SK-N-SH treated with all-trans-retinoic acid at 6 μM for 48 hours (cell line): ENCODE measurements around the gene GRK5.

Experiments used
- ATAC-seq: fragments of 200-7000 bp; cut with Tn5 transposase; 3 replicates; pipeline ENCODE4 v1.9.1; 2020; ENCODE audit warnings: mild to moderate bottlenecking, moderate library complexity
- ARNTL ChIP-seq: fragments of 450-650 bp; formaldehyde crosslinking; IDR thresholded peaks from 2 replicates; pipeline ENCODE4 v1.5.0; 2020; ENCODE audit warnings: low read depth, mild to moderate bottlenecking, moderate library complexity, borderline replicate concordance
- CSDC2 ChIP-seq: fragments of 250-450 bp; sonication (Bioruptor Pico); IDR thresholded peaks from 2 replicates; pipeline ENCODE4 v1.5.0; 2020; ENCODE audit warnings: mild to moderate bottlenecking, moderate library complexity
- CSRNP3 ChIP-seq: fragments of 250-450 bp; sonication (Bioruptor Pico); IDR thresholded peaks from 2 replicates; pipeline ENCODE4 v1.5.1; 2021; ENCODE audit warnings: mild to moderate bottlenecking, moderate library complexity
- ESRRG ChIP-seq: fragments of 250-450 bp; sonication (Bioruptor Pico); IDR thresholded peaks from 2 replicates; pipeline ENCODE4 v1.6.1; 2021; ENCODE audit warnings: mild to moderate bottlenecking
- GLIS3 ChIP-seq: fragments of 250-450 bp; sonication (Bioruptor Pico); IDR thresholded peaks from 2 replicates; pipeline ENCODE4 v1.5.0; 2020; ENCODE audit warnings: mild to moderate bottlenecking, moderate library complexity
- OSR1 ChIP-seq: fragments of 250-450 bp; sonication (Bioruptor Pico); IDR thresholded peaks from 2 replicates; pipeline ENCODE4 v1.8.0; 2022; ENCODE audit warnings: moderate library complexity, mild to moderate bottlenecking, inconsistent platforms
- PATZ1 ChIP-seq: fragments of 250-450 bp; sonication (Bioruptor Pico); IDR thresholded peaks from 2 replicates; pipeline ENCODE4 v1.8.0; 2020; ENCODE audit warnings: mild to moderate bottlenecking, moderate library complexity, borderline replicate concordance
- POU6F1 ChIP-seq: fragments of 250-450 bp; sonication (Bioruptor Pico); IDR thresholded peaks from 2 replicates; pipeline ENCODE4 v1.8.0; 2021; ENCODE audit warnings: low read depth, mild to moderate bottlenecking, moderate library complexity, borderline replicate concordance
- PPARA ChIP-seq: fragments of 250-450 bp; sonication (Bioruptor Pico); IDR thresholded peaks from 2 replicates; pipeline ENCODE4 v1.5.0; 2020; ENCODE audit warnings: mild to moderate bottlenecking, borderline replicate concordance
- RARB ChIP-seq: fragments of 250-450 bp; sonication (Bioruptor Pico); IDR thresholded peaks from 2 replicates; pipeline ENCODE4 v1.8.0; 2021; ENCODE audit warnings: mild to moderate bottlenecking, moderate library complexity
- SNAI2 ChIP-seq: fragments of 250-450 bp; sonication (Bioruptor Pico); IDR thresholded peaks from 2 replicates; pipeline ENCODE4 v1.5.0; 2020; ENCODE audit warnings: mild to moderate bottlenecking, moderate library complexity
- TCF4 ChIP-seq: fragments of 250-450 bp; sonication (Bioruptor Pico); IDR thresholded peaks from 2 replicates; pipeline ENCODE4 v1.8.0; 2021; ENCODE audit warnings: mild to moderate bottlenecking, moderate library complexity, borderline replicate concordance
- TOX ChIP-seq: fragments of 250-450 bp; sonication (Bioruptor Pico); IDR thresholded peaks from 2 replicates; pipeline ENCODE4 v1.8.0; 2021; ENCODE audit warnings: mild to moderate bottlenecking, moderate library complexity, borderline replicate concordance
- TSHZ2 ChIP-seq: fragments of 250-450 bp; sonication (Bioruptor Pico); IDR thresholded peaks from 2 replicates; pipeline ENCODE4 v1.5.0; 2020; ENCODE audit warnings: mild to moderate bottlenecking, moderate library complexity
- ZC3H10 ChIP-seq: fragments of 250-450 bp; sonication (Bioruptor Pico); IDR thresholded peaks from 2 replicates; pipeline ENCODE4 v1.5.1; 2021; ENCODE audit warnings: mild to moderate bottlenecking, moderate library complexity
- ZFP3 ChIP-seq: fragments of 250-450 bp; sonication (Bioruptor Pico); IDR thresholded peaks from 2 replicates; pipeline ENCODE4 v1.5.0; 2020; ENCODE audit warnings: mild to moderate bottlenecking, moderate library complexity
- ZFP30 ChIP-seq: fragments of 450-650 bp; formaldehyde crosslinking; IDR thresholded peaks from 2 replicates; pipeline ENCODE4 v1.5.0; 2022; ENCODE audit warnings: mild to moderate bottlenecking, moderate library complexity
- ZNF565 ChIP-seq: fragments of 450-650 bp; formaldehyde crosslinking; conservative IDR thresholded peaks from 2 replicates; pipeline ENCODE4 v1.5.0; 2020; ENCODE audit warnings: low read depth, mild to moderate bottlenecking, moderate library complexity
- ZNF70 ChIP-seq: fragments of 450-650 bp; formaldehyde crosslinking; IDR thresholded peaks from 2 replicates; pipeline ENCODE4 v1.5.0; 2020; ENCODE audit warnings: mild to moderate bottlenecking, moderate library complexity
- ZNF8 ChIP-seq: fragments of 450-650 bp; formaldehyde crosslinking; IDR thresholded peaks from 2 replicates; pipeline ENCODE4 v1.5.0; 2020; ENCODE audit warnings: mild to moderate bottlenecking, moderate library complexity

Gene GRK5

GRCh38 chr10:119221201-119221600, 13.8 kb downstream of the GRK5 start:
- ATAC-seq, result no peak
- TF ChIP-seq GLIS3 (CRISPR knock-in tag) (no peak), ZFP3 (CRISPR knock-in tag) (no peak), ZNF565 (no peak)

- ATAC-seq, result no peak
- no peak for TF ChIP-seq ZC3H10
- TF ChIP-seq POU6F1 (CRISPR knock-in tag), result no peak
- no peak for TF ChIP-seq ZFP3 (CRISPR knock-in tag)
- no peak for TF ChIP-seq RARB (CRISPR knock-in tag)
- no peak for TF ChIP-seq TSHZ2 (CRISPR knock-in tag)
- no peak for TF ChIP-seq TCF4 (CRISPR knock-in tag)
- TF ChIP-seq OSR1, result no peak
- no peak for TF ChIP-seq GLIS3 (CRISPR knock-in tag)
- TF ChIP-seq SNAI2 (CRISPR knock-in tag), result no peak
- no peak for TF ChIP-seq ARNTL
- TF ChIP-seq ESRRG, result no peak
- no peak for TF ChIP-seq TOX
- no peak for TF ChIP-seq CSRNP3 (CRISPR knock-in tag)
- no peak for TF ChIP-seq ZFP30 (CRISPR knock-in tag)
- TF ChIP-seq CSDC2, result no peak
Measured at GRCh38 chr10:119221666-119222065, 14.3 kb downstream of the GRK5 start.

GRCh38 chr10:119222537-119222936, 15.2 kb downstream of the GRK5 start:
- peak; percentile 76 for ATAC-seq
- TF ChIP-seq CSRNP3 (CRISPR knock-in tag) (no peak), TSHZ2 (CRISPR knock-in tag) (0 out of 2 replicates have a peak, but pooled peaks have one; percentile 28), CSDC2 (no peak), TCF4 (CRISPR knock-in tag) (peak; percentile 44; the same call in 1 of the 2 replicates), GLIS3 (CRISPR knock-in tag) (no peak), PPARA (CRISPR knock-in tag) (no peak), ARNTL (no peak), ZNF70 (no peak), TOX (no peak), ZNF8 (CRISPR knock-in tag) (no peak), OSR1 (no peak)
- TF ChIP-seq, all 23 proteins: peak for 2

- no peak for ATAC-seq
- TF ChIP-seq CSRNP3 (CRISPR knock-in tag) (no peak), ESRRG (no peak), POU6F1 (CRISPR knock-in tag) (no peak), RARB (CRISPR knock-in tag) (no peak), PATZ1 (CRISPR knock-in tag) (no peak), PPARA (CRISPR knock-in tag) (no peak), ZNF70 (no peak), ZC3H10 (no peak)
Measured at GRCh38 chr10:119222966-119223386, 15.6 kb downstream of the GRK5 start.
